ENCODE results near the gene BNIP2.

GRCh38 chr15:59618406-59618805, 70.7 kb downstream of the BNIP2 start:
- no peak for TF ChIP-seq POLR2A (IDR thresholded peaks at IDR 0.05; ENCODE audit: low read depth)
- TF ChIP-seq, protein P1, sequence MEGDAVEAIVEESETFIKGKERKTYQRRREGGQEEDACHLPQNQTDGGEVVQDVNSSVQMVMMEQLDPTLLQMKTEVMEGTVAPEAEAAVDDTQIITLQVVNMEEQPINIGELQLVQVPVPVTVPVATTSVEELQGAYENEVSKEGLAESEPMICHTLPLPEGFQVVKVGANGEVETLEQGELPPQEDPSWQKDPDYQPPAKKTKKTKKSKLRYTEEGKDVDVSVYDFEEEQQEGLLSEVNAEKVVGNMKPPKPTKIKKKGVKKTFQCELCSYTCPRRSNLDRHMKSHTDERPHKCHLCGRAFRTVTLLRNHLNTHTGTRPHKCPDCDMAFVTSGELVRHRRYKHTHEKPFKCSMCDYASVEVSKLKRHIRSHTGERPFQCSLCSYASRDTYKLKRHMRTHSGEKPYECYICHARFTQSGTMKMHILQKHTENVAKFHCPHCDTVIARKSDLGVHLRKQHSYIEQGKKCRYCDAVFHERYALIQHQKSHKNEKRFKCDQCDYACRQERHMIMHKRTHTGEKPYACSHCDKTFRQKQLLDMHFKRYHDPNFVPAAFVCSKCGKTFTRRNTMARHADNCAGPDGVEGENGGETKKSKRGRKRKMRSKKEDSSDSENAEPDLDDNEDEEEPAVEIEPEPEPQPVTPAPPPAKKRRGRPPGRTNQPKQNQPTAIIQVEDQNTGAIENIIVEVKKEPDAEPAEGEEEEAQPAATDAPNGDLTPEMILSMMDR (IDR thresholded peaks at IDR 0.05): no peak
